Choroid plexus epithelial cell (primary cell): ENCODE measurements around the gene ZNRF1.
A peak's percentile ranks its signal among the peaks of the same experiment; 100 is the strongest.

Experiments used
- DNase-seq: peaks from one replicate; pipeline ENCODE4 v3.0.0-alpha.2; 2010; ENCODE audit warnings: low read depth
- H3K4me3 ChIP-seq: 2 replicates; pipeline ENCODE4 v1.5.1; 2011; ENCODE audit warnings: low read depth, mild to moderate bottlenecking, control low read depth, low read length, moderate library complexity
- TF ChIP-seq, protein P1 (sequence below): conservative IDR thresholded peaks from 2 replicates; pipeline ENCODE4 v1.5.1; 2011; ENCODE audit warnings: low read depth, mild to moderate bottlenecking, control low read depth, inconsistent platforms, low read length, moderate library complexity

The ZNRF1 gene

DNA sequence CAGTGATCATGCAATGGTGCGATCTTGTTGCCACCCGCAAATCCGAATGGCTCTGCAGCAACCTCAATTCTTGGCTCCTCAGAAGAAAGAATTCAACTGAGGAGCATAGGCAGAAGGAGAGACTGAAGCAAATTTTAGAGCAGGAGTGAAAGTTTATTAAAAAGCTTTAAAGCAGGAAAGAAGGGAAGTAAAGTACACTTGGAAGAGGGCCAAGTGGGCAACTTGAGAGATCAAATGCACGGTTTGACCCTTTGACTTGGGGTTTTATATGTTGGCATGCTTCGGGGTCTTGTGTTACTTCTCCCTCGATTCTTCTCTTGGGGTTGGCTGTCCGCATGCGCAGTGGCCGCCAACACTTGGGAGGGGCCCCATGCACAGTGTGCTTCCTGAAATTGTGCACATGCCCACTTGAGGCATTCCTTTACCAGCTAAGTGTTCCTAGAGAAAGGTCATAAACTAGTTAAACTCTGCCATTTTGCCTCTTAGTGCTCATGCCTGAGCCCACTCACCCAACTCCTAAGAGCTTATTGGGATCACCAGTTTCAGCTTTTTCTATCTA is 36.7 kb downstream of the ZNRF1 start:
- TF ChIP-seq, protein P1, sequence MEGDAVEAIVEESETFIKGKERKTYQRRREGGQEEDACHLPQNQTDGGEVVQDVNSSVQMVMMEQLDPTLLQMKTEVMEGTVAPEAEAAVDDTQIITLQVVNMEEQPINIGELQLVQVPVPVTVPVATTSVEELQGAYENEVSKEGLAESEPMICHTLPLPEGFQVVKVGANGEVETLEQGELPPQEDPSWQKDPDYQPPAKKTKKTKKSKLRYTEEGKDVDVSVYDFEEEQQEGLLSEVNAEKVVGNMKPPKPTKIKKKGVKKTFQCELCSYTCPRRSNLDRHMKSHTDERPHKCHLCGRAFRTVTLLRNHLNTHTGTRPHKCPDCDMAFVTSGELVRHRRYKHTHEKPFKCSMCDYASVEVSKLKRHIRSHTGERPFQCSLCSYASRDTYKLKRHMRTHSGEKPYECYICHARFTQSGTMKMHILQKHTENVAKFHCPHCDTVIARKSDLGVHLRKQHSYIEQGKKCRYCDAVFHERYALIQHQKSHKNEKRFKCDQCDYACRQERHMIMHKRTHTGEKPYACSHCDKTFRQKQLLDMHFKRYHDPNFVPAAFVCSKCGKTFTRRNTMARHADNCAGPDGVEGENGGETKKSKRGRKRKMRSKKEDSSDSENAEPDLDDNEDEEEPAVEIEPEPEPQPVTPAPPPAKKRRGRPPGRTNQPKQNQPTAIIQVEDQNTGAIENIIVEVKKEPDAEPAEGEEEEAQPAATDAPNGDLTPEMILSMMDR: no peak
- no peak overlapping the region for H3K4me3 ChIP-seq
- no peak for DNase-seq

DNA sequence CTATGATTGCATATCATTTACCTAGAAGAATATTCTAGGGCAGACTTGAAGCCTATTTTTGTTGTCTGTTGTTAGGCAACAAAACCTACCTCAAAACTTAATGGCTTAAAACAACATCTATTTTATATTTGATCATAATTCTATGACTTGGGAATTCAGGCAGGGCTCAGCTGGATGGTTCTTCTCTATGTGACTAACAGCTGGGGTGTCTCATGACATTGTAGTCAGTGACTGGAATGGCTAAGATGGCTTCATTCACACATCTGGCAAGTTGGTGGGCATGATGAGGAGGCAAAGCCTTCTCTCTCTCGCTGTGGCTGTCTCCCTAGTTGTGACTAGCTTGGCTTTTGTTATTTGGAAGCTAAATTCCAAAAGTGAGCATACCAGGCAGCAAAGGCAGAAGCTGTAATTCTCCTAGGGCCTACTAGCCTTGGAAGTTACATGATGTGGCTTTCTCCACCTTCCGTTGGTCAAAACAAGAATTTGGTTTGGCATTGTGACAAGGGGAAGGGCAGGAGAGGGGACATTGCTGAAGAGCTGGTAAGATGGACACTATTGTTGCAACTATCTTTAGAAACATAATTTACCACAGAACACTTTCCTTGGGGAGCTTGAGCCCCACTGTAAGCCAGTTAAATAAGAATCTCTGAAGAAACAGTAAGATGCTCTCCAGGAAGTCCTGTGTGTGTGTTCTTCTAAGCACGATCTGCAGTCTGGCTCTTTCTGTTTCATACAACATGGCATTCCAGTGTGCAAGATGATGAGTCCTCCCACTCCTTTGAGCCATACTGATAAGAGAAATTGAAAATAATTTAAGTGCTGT is 39.4 kb downstream of the ZNRF1 start:
- no peak overlapping the region for H3K4me3 ChIP-seq
- peak; percentile 77 for DNase-seq
- TF ChIP-seq, protein P1: no peak

DNA sequence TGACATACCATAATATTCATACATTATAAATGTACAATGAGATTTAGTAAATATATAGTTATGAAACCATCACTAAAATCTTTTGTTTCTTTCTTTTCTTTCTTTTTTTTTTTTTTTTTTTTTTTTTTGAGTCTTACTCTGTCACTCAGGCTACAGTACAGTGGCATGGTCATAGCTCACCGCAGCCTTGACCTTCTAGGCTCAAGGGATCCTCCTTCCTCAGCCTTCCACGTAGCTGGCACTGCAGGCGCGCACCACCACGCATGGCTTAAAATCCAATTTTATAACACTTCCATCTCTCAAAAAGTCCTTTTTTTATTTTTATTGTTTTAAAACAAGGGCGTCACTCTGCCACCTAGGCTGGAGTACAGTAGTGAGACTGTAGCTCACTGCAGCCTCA is 41.1 kb downstream of the ZNRF1 start:
- TF ChIP-seq, protein P1: no peak
- no peak overlapping the region for H3K4me3 ChIP-seq
- DNase-seq: no peak

DNA sequence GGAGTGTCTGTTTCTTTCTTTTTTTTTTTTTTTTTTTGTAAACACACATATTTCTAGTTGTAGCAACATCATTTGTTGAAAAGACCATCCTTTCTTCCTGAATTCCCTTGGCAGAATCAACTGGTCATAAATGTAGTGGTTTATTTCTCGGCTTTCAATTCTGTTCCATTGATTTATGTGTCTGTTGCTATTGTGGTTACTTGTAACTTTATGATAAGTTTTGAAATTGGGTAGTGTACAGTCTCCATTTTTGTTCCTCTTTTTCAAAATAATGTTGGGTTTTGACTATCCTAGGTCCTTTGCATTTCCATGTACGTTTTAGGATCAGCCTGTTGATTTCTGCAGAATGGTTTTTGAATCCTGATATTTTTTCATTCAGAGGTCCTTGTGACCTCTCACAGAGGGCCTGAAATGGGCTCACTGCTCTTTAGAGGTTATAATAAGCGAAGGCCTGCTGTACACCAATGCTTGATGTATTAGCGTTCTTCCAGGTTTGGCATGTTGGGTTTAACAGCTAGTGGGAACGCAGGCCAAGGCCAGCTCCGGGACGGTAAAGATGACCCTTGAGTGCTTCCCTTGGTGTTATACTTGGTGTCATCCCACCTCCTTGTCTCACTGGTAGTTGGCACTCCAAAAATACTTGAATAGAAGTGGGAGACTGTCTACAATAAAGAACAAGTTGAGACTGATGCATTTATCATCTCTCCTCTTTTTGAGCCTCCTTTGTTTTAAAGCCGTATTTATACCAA is 43.8 kb downstream of the ZNRF1 start:
- no peak overlapping the region for H3K4me3 ChIP-seq
- DNase-seq: no peak
- TF ChIP-seq, protein P1: no peak

DNA sequence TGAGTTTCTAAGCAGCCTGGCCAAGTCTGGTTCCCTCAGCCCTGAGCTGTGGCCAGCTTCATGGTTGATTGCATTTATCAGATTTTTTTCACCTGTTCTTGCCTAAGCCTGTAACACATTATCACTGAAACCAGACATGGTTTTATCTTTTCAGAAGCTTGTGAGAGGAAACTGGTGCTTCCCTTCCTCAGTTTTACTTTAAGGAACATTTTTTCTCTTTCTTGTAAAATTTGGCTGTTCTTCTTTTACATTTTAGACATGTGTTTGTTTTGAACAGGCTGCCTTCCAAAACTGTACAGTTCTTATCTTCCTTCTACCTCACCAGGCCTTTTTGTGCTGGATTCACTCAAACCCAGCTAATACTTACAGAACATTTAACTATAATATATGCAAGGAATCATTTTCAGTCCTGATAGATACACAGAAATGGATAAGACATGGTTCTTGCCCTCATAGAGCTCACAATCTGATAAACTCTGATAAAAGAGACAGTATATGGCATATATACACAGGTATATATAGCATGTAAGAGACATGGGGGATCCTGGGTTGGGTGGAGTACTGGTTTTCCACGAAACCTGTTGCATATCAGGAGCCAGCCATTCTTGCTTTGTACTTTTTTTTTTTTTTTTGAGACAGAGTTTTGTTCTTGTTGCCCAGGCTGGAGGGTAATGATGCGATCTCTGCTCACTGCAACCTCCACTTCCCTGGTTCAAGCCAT is 44.5 kb downstream of the ZNRF1 start:
- H3K4me3 ChIP-seq: no peak overlapping the region
- TF ChIP-seq, protein P1: no peak

DNA sequence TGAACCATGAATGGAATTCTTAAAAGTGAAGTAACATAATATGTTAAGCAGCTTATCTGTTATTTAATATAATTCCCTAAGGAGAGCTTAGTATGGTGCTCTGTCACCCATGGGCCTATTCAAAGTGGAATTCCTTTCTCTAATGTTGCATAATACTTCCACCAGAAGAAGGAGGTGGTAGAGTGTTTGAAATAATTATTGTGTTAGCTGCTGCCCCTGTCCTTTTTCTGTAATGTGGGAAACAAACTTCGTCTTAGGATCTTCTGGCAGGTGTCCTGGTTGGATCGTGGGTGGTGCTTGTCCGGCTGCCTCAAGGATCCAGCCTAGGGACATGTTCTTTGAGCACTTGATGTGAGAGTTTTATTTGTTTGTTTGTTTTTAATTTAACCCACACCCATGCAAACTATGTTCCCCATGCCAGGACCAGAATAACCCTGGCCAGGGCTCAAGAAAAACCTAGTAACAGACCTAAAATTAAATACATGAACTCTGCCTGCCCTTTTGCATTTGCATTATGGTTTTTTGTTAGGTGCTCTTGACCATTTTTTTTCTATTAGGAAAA is 46.1 kb downstream of the ZNRF1 start:
- TF ChIP-seq, protein P1: no peak
- H3K4me3 ChIP-seq: no peak overlapping the region

More for the DNA sequence above, 44.5 kb downstream of the ZNRF1 start:
- no peak for DNase-seq

More for the DNA sequence above, 46.1 kb downstream of the ZNRF1 start:
- peak; percentile 44 for DNase-seq
